NCI-H2171 (cell line): Measurements from ENCODE around the gene RASAL1.
A peak's percentile ranks its signal among the peaks of the same experiment; 100 is the strongest.

ENCODE experiments used
- DNase-seq: peaks from one replicate; lab custom pipeline; 2025; lab: John Stamatoyannopoulos, UW

The RASAL1 gene

GRCh38 chr12:113097716-113098440 lies 37.7 kb downstream of the RASAL1 start:
- peak; percentile 81 for DNase-seq

GRCh38 chr12:113096675-113097461 lies 38.7 kb downstream of the RASAL1 start:
- peak; percentile 54 for DNase-seq

- no peak for DNase-seq
Observed at GRCh38 chr12:113095405-113095804, 40.2 kb downstream of the RASAL1 start.

GRCh38 chr12:113094738-113095137 lies 40.8 kb downstream of the RASAL1 start:
- DNase-seq = no peak

- no peak for DNase-seq
Observed at GRCh38 chr12:113093409-113094101, 42.0 kb downstream of the RASAL1 start.

- DNase-seq = no peak
Observed at GRCh38 chr12:113092607-113093408, 42.8 kb downstream of the RASAL1 start.

GRCh38 chr12:113091506-113091905 lies 44.1 kb downstream of the RASAL1 start:
- no peak for DNase-seq

- no peak for DNase-seq
Observed at GRCh38 chr12:113090740-113091139, 44.8 kb downstream of the RASAL1 start.

- no peak for DNase-seq
Observed at GRCh38 chr12:113089839-113090238, 45.7 kb downstream of the RASAL1 start.

GRCh38 chr12:113088971-113089756 lies 46.4 kb downstream of the RASAL1 start:
- no peak for DNase-seq

- DNase-seq = no peak
Observed at GRCh38 chr12:113088037-113088436, 47.5 kb downstream of the RASAL1 start.

GRCh38 chr12:113087193-113087592 lies 48.4 kb downstream of the RASAL1 start:
- DNase-seq = no peak

- no peak for DNase-seq
Observed at GRCh38 chr12:113086249-113087164, 49.1 kb downstream of the RASAL1 start.

- no peak for DNase-seq
Observed at GRCh38 chr12:113083863-113084435, 51.6 kb downstream of the RASAL1 start.

- no peak for DNase-seq
Observed at GRCh38 chr12:113082486-113083148, 52.9 kb downstream of the RASAL1 start.

- DNase-seq = no peak
Observed at GRCh38 chr12:113081873-113082272, 53.7 kb downstream of the RASAL1 start.

- no peak for DNase-seq
Observed at GRCh38 chr12:113077859-113078255, 57.7 kb downstream of the RASAL1 start.

- DNase-seq = no peak
Observed at GRCh38 chr12:113077057-113077858, 58.3 kb downstream of the RASAL1 start.
